NCI-H526 treated with DMSO at 0.1 percent for 48 hours (cell line): ENCODE measurements around the gene SKOR2.
A peak's percentile ranks its signal among the peaks of the same experiment; 100 is the strongest.

Source experiments
- DNase-seq: peaks from one replicate; lab custom pipeline; 2025; lab: John Stamatoyannopoulos, UW

The SKOR2 gene, protein sequence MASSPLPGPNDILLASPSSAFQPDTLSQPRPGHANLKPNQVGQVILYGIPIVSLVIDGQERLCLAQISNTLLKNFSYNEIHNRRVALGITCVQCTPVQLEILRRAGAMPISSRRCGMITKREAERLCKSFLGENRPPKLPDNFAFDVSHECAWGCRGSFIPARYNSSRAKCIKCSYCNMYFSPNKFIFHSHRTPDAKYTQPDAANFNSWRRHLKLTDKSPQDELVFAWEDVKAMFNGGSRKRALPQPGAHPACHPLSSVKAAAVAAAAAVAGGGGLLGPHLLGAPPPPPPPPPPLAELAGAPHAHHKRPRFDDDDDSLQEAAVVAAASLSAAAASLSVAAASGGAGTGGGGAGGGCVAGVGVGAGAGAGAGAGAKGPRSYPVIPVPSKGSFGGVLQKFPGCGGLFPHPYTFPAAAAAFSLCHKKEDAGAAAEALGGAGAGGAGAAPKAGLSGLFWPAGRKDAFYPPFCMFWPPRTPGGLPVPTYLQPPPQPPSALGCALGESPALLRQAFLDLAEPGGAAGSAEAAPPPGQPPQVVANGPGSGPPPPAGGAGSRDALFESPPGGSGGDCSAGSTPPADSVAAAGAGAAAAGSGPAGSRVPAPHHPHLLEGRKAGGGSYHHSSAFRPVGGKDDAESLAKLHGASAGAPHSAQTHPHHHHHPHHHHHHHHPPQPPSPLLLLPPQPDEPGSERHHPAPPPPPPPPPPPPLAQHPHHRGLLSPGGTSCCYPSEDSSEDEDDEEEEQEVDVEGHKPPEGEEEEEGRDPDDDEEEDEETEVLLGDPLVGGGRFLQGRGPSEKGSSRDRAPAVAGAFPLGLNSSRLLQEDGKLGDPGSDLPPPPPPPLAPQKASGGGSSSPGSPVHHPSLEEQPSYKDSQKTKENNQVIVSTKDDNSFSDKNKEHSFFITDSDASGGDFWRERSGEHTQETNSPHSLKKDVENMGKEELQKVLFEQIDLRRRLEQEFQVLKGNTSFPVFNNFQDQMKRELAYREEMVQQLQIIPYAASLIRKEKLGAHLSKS

DNA sequence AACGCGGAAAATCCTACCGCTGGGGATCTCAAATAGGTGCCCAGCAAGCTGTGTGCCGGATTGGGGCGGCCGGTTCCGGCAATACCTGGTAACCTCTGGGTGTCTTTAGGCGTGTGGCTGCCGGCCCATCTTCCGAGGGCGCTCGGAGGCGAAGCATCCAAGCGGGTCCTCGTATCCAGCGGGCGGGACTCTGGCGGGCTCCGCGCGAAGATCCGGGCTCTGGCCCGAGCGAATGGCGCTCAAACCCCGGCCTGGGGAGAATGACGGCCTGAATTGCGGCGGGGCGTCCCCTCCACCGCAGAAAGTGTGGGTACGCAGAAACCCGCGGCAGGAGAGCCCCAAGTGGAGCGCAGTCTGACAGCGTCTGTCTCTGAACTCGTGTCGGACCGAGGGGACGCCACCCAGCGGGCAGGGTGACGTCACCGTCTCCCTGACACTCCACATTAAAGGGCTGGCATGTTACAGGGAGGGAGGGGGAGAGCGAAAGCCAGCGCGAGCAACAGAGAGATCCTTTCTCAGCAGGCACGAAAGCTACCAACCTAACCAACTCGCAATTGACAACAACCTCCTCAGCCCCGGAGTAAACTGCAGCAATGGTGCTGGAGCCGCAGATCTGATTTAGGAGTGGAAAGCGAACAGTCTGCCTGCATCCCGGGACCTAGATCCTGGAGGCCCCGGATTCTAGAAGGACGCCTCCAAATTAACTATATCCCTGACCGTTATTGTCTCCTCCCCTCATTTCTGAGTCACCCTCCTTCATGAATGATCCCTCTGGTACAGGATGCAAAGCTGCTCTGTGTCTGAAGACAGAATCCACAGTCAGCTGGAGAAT, at the start of gene SKOR2:
TSS of gene SKOR2 (minus strand) at position 372 of the 832 bp plus-strand sequence. CDS start 2,477 bp downstream, outside the sequence.
- DNase-seq = no peak

DNA sequence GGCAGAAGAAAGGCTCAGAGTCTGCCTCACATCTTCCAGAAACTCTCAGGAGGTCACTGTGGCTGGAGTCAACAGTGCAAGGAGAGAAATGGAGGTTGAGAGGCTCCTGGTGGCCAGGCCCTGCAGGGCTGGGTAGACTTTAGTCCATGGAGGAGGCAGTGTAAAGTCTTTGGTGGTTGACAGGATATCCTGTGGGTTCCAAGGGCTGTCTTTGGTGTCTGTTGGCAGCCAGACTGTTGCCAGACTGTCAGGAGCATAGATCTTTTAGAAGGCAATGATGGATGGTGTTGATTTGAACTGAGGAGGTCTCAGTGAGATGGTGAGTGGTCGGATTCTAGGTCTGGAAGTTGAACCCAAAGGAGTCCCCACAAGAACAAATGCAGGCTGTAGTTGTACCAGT, 45.0 kb upstream of the SKOR2 start:
- DNase-seq = no peak

DNA sequence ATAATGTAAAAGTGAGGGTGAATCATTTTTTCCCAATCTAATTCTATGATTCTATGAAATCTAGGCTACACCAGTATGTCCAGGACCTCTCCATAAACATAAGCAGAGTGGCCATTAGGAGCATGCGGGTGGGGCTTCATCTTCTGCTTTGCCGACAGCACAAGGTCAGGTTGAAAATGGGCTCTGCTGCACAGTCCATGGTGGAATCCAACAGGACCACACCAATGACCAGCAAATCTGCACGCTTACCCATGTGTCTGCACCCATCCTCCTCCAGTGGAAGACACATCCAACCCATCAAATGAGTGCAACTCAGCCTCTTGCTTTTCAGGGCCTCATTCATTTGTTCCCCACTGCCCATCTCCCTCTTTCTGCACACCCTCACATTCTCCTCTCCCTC, 43.3 kb upstream of the SKOR2 start:
- DNase-seq = no peak

DNA sequence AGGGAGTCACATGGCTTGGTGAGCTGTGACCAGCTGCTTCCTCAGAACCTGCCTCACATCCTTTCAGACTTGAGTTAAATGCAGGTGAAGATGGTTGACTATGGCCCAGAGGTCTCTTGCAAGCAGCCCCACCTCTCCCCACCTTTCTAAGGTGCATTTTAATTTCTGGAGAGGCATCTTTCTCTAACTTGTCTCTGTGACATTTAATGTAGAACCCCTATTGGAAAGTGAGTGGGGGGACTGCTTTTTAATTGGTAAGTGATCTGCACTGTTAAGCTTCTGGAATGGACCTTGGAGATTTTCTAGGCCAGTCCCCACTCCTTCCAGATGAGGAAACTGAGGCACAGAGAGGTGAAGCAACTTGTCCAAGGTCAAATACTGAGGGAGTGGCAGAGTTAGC, 37.3 kb upstream of the SKOR2 start:
- DNase-seq = no peak

DNA sequence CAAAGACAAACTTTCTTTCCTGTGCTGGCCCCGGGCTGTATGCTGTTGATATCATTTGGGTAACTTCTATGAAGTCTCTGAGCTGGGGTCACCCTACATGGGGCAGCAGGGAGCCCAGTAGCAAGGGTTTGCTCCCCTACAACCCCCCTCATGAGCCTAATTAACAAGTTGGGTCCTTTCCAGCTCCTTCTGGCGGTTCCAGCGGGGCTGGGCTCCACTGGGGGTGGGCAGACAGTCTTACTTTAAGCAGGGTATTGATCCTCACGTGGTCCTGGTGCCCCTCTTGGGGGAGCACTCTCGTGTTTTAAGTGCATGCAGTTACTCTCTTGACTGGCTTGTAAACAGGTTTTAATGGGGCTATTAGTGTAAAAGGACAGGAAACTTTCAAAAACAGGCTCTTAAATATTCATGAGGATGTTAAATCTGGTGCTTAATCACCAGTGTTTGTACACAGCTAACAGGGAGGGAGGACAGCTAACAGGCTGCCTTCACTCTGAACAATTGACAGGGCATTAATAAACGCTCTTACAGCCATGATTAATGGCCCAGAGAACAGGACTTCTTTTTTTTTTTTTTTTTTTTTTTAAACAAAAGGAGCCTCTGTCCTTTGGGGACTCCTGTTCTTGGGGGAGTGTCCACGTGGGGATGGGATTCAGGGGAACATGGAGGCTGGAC, 36.6 kb upstream of the SKOR2 start:
- no peak for DNase-seq

DNA sequence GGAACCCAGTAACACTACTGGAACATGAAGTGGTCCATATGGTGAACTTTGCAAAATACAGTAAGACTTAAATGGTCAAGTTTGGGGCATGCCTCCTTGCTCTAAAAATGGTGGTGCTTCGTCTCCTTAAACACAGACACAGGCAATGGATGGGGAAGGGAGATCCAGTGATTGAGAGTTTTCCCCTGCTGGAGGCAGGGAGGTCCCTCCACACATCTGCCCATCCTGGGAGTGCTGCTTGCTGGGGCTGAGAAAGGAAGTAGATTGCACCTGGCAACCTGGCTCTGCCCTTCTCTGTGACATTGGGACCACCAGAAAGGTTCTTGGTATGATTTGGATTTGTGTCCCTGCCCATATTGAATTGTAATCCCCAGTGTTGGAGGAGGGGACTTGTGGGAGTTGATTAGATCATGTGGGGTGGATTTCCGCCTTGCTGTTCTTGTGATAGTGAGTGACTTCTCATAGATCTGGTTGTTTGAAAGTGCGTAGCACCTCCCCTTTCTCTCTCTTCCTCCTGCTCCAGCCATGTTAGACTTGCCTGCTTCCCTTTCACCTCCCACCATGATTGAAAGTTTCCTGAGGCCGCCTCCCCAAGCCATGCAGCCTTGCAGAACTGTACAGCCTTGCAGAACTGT, 35.4 kb upstream of the SKOR2 start:
- DNase-seq = no peak

DNA sequence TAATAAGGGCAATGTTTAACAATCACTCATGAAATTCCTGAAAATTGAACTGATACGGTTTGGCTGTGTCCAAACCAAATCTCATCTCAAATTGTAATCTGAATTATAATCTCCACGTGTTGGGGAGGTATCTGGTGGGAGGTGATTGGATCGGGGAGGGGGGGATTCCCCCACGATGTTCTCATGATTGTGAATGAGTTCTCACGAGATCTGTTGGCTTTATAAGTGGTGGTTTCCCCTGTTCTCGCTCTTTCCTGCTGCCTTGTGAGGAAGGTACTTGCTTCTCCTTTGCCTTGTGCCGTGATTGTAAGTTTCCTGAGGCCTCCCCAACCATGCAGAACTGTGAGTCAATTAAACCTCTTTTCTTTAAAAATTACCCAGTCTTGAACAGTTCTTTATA, 34.0 kb upstream of the SKOR2 start:
- no peak for DNase-seq

DNA sequence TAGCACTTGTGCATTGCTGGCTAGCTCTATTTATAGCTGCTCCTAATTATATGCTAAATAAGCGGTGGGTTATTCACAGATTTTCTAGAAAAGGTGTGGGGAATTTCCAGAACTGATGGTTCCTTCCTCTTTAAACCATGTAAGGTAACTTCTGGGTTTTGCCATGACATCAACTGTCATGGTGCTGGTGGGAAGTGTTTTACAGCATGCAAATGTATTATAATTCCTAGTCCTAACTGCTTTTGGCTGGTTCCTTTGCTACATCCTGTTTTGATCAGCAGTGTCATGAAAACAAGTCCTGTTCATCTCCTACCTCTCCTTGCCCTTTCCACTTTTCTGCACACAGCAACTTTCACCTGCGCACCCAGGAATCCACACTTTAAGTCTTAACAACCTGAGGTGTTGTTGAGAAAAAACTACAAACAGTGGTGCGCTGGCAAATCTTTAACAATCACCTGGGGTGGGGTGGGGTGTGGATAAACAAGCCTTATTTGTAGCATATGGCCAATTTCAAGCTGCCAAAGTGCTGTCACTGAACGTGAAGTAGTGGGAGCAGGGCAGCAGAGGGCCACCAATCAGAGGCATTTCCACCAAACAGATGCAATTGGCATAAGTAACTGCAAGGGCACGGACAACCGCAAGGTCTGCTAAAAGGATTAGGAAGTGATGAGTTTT, 33.4 kb upstream of the SKOR2 start:
- DNase-seq = peak; percentile 11

DNA sequence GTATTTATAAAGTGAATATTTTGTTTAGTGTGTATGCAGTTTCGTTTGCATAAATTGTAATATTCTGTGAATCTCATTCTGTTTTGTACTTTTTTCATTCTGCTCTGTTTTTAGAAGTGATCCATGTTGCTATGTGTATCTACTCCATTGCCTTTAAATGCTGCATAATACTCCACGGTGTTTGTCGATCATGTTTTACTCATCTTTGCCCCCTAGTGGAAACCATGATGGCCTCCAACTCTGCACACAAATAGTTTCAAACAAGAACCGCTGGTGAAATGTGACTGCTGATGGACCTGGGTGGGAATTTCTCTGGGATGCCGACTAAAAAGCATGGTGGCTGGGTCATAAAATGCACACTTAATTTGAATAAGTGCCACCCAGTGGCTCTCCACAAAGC, 32.0 kb upstream of the SKOR2 start:
- DNase-seq = no peak

DNA sequence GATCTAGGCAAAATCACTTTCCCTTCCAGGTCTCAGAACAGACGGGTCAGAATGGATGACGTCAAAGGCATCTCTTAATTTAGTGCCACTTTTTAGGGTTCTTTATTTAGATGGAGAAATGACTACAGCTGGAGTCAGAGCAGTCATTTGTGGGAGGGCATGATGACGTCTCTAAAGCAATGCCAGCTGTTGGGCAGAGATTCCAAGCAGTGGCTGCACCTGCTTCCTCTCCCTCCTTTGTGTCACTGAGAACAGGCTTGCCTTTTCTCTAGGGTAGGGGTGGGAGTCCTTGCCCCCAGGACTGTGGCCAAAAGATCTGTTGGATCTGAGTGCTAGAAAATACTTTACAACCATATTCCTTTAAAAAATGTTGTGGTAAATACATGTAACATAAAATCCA, 28.7 kb upstream of the SKOR2 start:
- DNase-seq = no peak

DNA sequence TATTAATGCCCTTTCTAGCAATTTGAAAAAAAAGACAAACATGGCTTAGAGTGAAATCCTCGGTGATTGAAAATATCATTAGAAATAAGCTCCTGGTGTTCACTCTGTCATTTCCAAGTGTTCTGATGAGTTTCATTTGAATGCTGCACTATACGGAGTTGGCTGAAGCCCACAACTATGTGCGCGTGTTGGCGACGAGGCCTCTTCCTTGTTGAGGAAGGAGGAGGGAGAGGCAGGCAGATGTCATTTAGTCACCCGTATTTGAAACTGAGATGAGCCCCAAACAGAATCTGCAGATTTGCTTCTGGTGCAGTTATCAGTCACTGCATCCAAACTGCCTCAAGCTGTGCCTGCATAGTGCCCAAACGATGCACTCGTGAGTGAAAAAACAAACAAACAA, 23.5 kb upstream of the SKOR2 start:
- no peak for DNase-seq

DNA sequence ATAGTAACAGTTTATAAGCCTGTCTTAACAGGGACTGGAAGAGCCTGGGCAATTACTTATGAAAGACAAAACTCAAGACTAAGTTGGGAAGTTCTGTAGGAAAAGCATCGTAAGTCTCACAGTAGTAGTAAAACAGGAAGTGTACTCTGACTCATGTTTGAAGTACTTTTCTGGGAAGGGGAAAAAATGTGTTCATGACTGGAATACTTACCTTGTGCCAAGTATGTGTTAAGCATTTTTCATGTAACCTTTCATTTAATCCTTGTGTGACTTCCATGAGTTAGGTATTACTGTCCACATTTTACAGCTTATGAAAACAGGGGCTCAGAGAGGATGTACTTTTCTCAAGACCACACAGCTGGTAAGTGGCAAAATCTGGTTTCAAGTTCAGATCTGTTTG, 13.7 kb upstream of the SKOR2 start:
- DNase-seq = no peak

DNA sequence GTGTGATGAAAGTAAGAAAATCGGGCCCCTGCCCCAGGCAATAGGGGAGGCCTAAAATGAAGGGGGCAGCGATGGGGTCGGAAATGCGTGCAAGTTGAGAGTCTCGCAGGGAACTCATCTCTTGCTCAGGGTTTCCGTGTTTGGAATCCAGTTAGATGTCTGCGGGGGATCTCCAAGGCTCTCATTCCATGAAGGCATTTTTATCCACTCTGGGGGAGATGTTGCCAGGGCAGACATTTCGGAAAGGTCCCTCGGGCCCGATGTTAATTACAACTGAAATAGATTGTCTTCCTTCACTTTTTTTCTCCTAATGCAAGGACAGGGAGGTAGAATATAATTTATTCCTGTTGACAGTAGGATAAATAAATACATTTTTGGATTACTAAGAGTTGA, 12.8 kb upstream of the SKOR2 start:
- DNase-seq = no peak

DNA sequence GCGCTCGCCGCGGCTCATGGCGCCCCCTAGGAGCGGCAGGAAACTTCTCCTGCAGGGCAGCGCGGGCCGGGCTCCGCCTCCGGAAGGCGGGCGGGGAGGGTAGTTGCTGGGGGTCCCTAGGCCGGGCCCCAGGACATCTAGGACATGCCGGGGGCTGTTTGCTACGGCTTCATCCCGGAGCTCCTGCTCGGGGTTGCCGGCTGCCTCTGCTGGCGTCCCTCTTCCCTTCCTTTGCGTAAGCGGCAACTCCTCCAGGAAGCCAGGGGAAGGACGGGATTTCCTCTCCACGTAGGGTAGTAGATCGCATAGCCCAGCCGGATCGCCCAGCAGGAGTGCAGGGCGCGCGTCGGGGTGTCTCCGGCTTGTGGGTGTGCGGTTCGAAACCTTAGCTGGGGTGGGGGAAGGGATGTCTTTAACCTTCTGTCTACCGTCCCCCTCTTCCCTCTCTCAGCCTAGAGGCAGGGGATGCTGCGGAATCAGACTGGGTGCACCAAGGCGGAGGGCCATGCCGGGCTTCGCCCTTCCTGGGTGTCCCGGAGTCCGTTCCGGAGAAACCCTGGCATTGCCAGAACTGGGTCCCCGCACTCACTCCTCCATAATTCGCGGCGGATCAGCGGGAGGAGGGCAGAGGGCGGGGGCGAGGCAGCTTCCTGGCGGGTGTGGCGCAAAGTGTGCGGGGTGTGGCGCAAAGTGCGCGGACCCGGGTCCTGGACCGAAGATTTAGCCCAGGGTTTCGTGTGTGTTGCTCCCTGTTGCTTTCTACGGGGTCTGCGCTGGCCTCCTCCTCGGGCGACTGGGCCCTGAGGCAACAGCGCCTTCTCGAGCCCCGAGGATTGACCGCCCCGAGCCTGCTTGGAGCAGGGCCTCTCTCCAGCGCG, 12.2 kb upstream of the SKOR2 start:
- no peak for DNase-seq

DNA sequence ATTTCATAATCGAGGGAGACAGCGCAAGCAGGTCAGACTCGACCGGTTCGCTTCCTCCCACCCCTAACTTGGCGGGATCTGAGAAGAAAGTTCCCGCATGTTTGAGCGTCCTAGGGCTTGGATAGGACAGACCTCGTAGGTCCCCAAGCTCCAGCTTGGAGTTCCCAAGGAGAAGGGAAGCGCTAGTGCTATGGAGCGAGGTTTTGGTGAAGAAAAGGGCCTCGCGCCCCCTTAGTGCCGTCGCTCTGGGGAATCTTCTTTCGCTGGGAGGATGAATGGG, 11.6 kb upstream of the SKOR2 start:
- DNase-seq = no peak

DNA sequence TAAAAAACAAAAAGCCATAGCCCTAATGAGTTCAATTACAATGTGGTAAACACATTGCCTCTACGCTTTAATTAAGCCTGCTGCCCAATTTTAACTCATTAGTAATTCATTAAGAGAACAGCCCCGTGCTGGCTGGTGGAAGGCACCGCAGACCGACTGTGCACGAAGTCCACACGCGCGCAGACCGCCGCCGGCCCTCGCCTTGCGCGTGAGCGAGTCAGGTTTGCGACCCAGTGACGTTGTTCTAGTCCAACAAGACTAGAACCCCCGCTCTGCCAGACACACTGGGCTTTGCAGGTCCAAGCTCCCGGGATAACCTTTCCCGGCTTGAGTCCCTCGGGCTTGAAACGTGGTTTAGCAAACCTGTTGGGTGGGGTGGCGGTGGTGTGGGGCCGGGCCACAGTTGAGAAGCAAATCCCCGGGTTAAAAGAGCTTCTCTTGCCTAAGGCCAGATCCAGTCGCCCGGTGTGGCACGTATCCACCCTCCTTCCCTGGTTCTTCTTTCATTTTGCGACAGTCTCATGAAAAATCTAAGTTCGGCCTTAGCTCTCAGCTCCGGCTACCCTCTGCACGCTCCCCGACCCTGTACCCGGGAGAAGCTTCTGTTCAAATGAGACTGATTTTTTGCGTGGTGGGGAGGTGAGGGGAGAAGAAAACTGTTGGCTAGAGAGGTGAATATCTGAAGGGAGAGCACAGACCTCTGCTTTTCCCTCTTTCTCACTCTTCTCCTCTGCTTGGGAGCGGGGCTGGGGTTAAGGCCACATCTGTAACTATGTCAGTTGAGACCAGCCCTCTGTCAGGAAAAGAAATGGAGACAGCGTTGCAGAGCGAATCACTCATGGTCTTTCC, 11.1 kb upstream of the SKOR2 start:
- no peak for DNase-seq

DNA sequence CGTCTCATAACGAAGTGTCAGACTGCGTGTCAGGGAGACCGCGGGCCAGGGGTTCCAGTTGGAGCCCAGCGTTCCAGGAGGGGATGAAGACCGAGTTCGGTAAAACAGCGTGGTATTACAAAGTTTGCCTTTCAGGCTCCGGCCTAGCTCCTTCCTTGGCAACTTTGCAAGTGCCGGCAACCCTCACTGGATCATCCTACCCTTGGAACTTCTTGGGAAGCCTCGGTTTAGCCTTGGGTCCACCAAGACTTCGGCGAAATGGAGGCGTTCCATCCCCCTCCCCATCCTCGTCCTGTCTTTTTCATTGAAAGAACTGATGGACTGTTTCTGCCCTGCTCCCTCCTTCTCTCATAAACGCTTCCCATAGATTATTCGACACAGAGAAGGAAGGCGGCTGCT, 10.4 kb upstream of the SKOR2 start:
- no peak for DNase-seq

DNA sequence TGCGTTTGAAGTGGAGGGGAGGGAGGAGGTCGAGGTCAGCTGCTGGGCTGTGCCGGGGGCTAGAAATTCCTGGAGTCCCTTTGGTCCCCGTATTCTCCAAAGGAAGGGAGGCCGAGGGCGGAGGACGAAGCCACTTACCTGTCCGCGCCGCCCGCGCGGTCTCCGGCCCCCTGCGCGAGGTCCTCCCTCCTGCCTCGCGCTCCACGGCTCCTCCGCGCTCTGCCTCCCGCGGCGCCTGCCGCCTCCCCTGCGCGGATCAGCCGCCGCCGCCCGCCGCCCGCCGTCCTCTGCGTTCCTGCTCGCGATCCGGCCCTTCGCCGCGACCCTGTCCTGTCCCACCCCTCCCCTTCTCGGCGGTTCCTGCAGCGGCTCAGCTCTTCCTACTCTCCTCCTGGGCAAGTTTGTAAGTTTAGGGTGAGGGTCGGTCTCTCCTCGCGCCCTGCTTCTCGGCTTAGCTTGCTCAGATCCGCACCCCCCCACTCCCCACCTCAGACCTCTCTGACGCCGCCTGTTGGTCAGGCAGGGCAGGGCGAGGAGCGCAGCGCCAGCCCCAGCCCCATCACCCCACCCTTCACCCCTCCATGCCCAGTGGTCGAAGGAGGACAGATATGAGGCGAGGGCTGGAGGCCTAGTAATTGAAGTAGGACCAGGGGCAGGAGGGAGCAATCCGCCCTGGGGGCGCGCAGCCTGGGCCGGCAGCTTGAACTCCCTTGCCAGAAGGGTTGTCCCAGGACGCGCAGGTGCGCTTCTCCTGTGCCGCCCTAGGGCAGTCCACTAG, 9.7 kb upstream of the SKOR2 start:
- DNase-seq = no peak
